ENCODE measurements around the gene STX1A.

DNA sequence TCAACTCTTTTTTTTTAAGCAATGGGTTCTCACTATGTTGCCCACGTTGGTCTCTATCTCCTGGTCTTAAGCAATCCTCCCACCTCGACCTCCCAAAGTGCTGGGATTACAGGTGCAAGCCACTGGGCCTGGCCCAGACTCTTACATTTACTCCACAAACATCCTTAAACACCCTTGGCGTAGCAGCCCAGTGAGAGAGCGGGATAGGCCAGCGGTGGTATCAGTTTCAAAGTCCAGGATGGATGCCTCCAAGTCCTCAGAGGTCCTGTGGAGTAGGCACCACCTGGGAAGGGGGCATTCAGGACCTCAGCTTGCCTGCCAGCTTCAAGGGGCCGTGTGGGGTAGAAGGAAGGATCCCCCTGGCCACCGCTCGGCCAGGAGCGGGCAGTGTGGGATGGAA is 69.9 kb downstream of the STX1A start:
- TF ChIP-seq EP300 (IDR thresholded peaks at IDR 0.05) (no peak), POLR2A (IDR thresholded peaks at IDR 0.05; ENCODE audit: low read length) (no peak), ZNF302 (CRISPR knock-in tag; IDR thresholded peaks at IDR 0.05) (no peak), RNF2 (IDR thresholded peaks at IDR 0.05; ENCODE audit: borderline replicate concordance, low read depth) (no peak), JUNB (IDR thresholded peaks at IDR 0.05) (no peak), EHMT2 (IDR thresholded peaks at IDR 0.05; ENCODE audit: low read depth) (no peak), RFX5 (IDR thresholded peaks at IDR 0.05) (no peak), CHD2 (IDR thresholded peaks at IDR 0.05; ENCODE audit: low read length, partially characterized antibody) (no peak), MAFK (IDR thresholded peaks at IDR 0.05; ENCODE audit: partially characterized antibody) (no peak), REST (IDR thresholded peaks at IDR 0.05) (no peak), SMC3 (IDR thresholded peaks at IDR 0.05) (no peak)
- TF ChIP-seq, protein P1, sequence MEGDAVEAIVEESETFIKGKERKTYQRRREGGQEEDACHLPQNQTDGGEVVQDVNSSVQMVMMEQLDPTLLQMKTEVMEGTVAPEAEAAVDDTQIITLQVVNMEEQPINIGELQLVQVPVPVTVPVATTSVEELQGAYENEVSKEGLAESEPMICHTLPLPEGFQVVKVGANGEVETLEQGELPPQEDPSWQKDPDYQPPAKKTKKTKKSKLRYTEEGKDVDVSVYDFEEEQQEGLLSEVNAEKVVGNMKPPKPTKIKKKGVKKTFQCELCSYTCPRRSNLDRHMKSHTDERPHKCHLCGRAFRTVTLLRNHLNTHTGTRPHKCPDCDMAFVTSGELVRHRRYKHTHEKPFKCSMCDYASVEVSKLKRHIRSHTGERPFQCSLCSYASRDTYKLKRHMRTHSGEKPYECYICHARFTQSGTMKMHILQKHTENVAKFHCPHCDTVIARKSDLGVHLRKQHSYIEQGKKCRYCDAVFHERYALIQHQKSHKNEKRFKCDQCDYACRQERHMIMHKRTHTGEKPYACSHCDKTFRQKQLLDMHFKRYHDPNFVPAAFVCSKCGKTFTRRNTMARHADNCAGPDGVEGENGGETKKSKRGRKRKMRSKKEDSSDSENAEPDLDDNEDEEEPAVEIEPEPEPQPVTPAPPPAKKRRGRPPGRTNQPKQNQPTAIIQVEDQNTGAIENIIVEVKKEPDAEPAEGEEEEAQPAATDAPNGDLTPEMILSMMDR (IDR thresholded peaks at IDR 0.05) = no peak

Data from A549 (cell line).